ENCODE measurements around the gene ZP2. TPM values are rescaled to one million over a fixed set of nuclear protein-coding genes. Genes with fewer than 3 reads are reported as not detected.

The ZP2 gene
- total RNA-seq, 1 experiment from 2014 or later = not detected

GRCh38 chr16:21183995-21184394 lies 27.4 kb downstream of the ZP2 start:
- Histone ChIP-seq H3K4me2 (ENCODE audit: insufficient read depth, insufficient read length, low read length) (no peak overlapping the region), H2BK15ac (ENCODE audit: low read depth, low read length) (no peak overlapping the region), H3K23ac (ENCODE audit: insufficient read length, low read depth, low read length) (no peak overlapping the region), H3K79me2 (ENCODE audit: insufficient read depth, low read length) (peaks cover 2% of the 10 kb centered on the region; the same call in 1 of the 2 replicates), H2BK5ac (ENCODE audit: insufficient read length, low read length) (no peak overlapping the region), H2BK120ac (ENCODE audit: low read depth, low read length, poor library complexity, severe bottlenecking) (no peak overlapping the region), H3K9me3 (ENCODE audit: control insufficient read depth, low read depth, low read length) (peaks cover 10% of the 10 kb centered on the region), H3K79me1 (ENCODE audit: insufficient read depth, low read depth, low read length, poor library complexity, severe bottlenecking) (no peaks in the 10 kb centered on the region), H2BK12ac (ENCODE audit: insufficient read length, low read depth, low read length) (no peak overlapping the region), H3K27ac (ENCODE audit: insufficient read length, low read depth, low read length) (no peak overlapping the region), H3K18ac (ENCODE audit: insufficient read length, low read depth, low read length) (no peak overlapping the region), H2AFZ (ENCODE audit: low read length) (no peak overlapping the region), H3K27me3 (ENCODE audit: insufficient read depth, low read length) (no peaks in the 10 kb centered on the region; the same call in 1 of the 2 replicates), H3K14ac (ENCODE audit: insufficient read depth, low read length) (no peak overlapping the region), H4K5ac (ENCODE audit: insufficient read length, low read depth, low read length) (no peak overlapping the region), H4K20me1 (ENCODE audit: control insufficient read depth, insufficient read depth, insufficient read length) (no peaks in the 10 kb centered on the region), H3K23me2 (ENCODE audit: insufficient read length, low read depth, low read length, poor library complexity, severe bottlenecking) (no peaks in the 10 kb centered on the region), H3K4ac (ENCODE audit: low read depth, low read length) (no peak overlapping the region), H3K4me1 (ENCODE audit: insufficient read depth, low read length) (no peaks in the 10 kb centered on the region), H3T11ph (ENCODE audit: low read length) (no peak overlapping the region), H4K91ac (ENCODE audit: insufficient read length, low read depth, low read length) (no peak overlapping the region), H2AK5ac (ENCODE audit: insufficient read length, low read length) (no peak overlapping the region), H3K9ac (ENCODE audit: extremely low read depth, insufficient read length, low read length) (no peak overlapping the region), H4K8ac (replicated peaks; ENCODE audit: insufficient read length, low read depth, low read length) (no peak overlapping the region), H3K56ac (ENCODE audit: insufficient read length, low read depth, low read length) (no peak overlapping the region), H2BK20ac (ENCODE audit: low read depth, low read length, poor library complexity, severe bottlenecking) (no peak overlapping the region)
- no CpG with 5 or more reads among the region's 3 CpGs for WGBS (ENCODE audit: extremely low coverage, insufficient read length, low lambda C conversion rate)
- H3K4me1 Mint-ChIP-seq = peaks cover 5 to 14% of the 10 kb centered on the region in 2 experiments; a peak in 3 of 4 replicates
- H3K36me3 Mint-ChIP-seq (ENCODE audit: insufficient read depth in 1 of 3, low read depth in 3 of 3) = peaks cover 41 to 51% (median 46%) of the 10 kb centered on the region in 3 experiments
- no peak overlapping the region for H3K4me3 Mint-ChIP-seq
- peaks cover 25 to 31% of the 10 kb centered on the region in 2 experiments for H3K9me3 Mint-ChIP-seq
- no peak overlapping the region for H3K27ac Mint-ChIP-seq
- no peak for TF ChIP-seq CTCF (conservative IDR thresholded peaks at IDR 0.05)
- H3K27me3 Mint-ChIP-seq (ENCODE audit: low read depth) = peaks cover 2% of the 10 kb centered on the region
- DNase-seq = no peak
